Neural cell (in vitro differentiated cells): Measurements from ENCODE around the gene KRT12. TPM values are rescaled to one million over a fixed set of nuclear protein-coding genes. Genes with fewer than 3 reads are reported as not detected.

Source experiments
- H2AFZ ChIP-seq: fragments of 200-600, 300-800 bp; sonication (generic), shearing (Covaris generic); 2 replicates; pipeline ENCODE4 v1.6.0; 2014; ENCODE audit warnings: low read depth, mild to moderate bottlenecking, antibody characterized with exemption, low read length, moderate library complexity
- H3F3A ChIP-seq: fragments of 200-600 bp; shearing (Covaris generic); 2 replicates; pipeline ENCODE4 v1.6.1; 2016; ENCODE audit warnings: mild to moderate bottlenecking, moderate library complexity, mixed read lengths, antibody characterized with exemption, low read length; ENCODE audit not compliant: insufficient read depth, poor library complexity, severe bottlenecking
- H3K27ac ChIP-seq: fragments of 200-600, 300-800 bp; sonication (generic), shearing (Covaris generic); 2 replicates; pipeline ENCODE4 v1.5.1; 2014; ENCODE audit warnings: mild to moderate bottlenecking, low read length, moderate library complexity
- H3K27me3 ChIP-seq: fragments of 300-800, 200-600 bp; sonication (generic), shearing (Covaris generic); 2 replicates; pipeline ENCODE4 v1.6.0; 2014; ENCODE audit warnings: mild to moderate bottlenecking, low read depth, low read length, moderate library complexity; ENCODE audit not compliant: insufficient read depth
- H3K36me3 ChIP-seq: fragments of 300-800, 200-600 bp; sonication (generic), shearing (Covaris generic); 2 replicates; pipeline ENCODE4 v1.5.1; 2014; ENCODE audit warnings: mild to moderate bottlenecking, antibody characterized with exemption, low read length, moderate library complexity; ENCODE audit not compliant: insufficient read depth
- H3K4me2 ChIP-seq: fragments of 300-800, 200-600 bp; sonication (generic), shearing (Covaris generic); 2 replicates; pipeline ENCODE4 v1.6.0; 2014; ENCODE audit warnings: mild to moderate bottlenecking, low read length
- H3K4me3 ChIP-seq: fragments of 300-800, 200-600 bp; sonication (generic), shearing (Covaris generic); 2 replicates; pipeline ENCODE4 v1.5.1; 2014; ENCODE audit warnings: mild to moderate bottlenecking, low read length, moderate library complexity
- H3K79me2 ChIP-seq: fragments of 200-600 bp; shearing (Covaris generic); replicated peaks from 2 replicates; pipeline ENCODE4 v1.6.0; 2014; ENCODE audit warnings: mild to moderate bottlenecking, low read length, moderate library complexity; ENCODE audit not compliant: insufficient read depth
- H3K9ac ChIP-seq: fragments of 300-800, 200-600 bp; sonication (generic), shearing (Covaris generic); 2 replicates; pipeline ENCODE4 v1.6.1; 2016; ENCODE audit warnings: mild to moderate bottlenecking, low read length, mixed read lengths
- H3K9me2 ChIP-seq: fragments of 200-600 bp; shearing (Covaris generic); 2 replicates; pipeline ENCODE4 v1.6.1; 2016; ENCODE audit warnings: mild to moderate bottlenecking, low read length, mixed read lengths; ENCODE audit not compliant: insufficient read depth
- H3K9me3 ChIP-seq: fragments of 200-600, 300-800 bp; sonication (generic), shearing (Covaris generic); 2 replicates; pipeline ENCODE4 v1.6.1; 2016; ENCODE audit warnings: mild to moderate bottlenecking, mixed run types, low read length, moderate library complexity, mixed read lengths
- H4K20me1 ChIP-seq: fragments of 200-600 bp; shearing (Covaris generic); 2 replicates; pipeline ENCODE4 v1.6.1; 2016; ENCODE audit warnings: mild to moderate bottlenecking, mixed run types; ENCODE audit not compliant: insufficient read depth
- EP300 ChIP-seq: fragments of 450-650 bp; conservative IDR thresholded peaks from 2 replicates; pipeline ENCODE4 v1.6.1; 2014; ENCODE audit warnings: antibody characterized with exemption, mild to moderate bottlenecking, moderate library complexity; ENCODE audit not compliant: poor library complexity, severe bottlenecking
- EZH2 ChIP-seq: fragments of 200-600, 300-800 bp; shearing (Covaris generic), sonication (generic); IDR thresholded peaks from 2 replicates; pipeline ENCODE4 v1.6.1; 2014; ENCODE audit warnings: antibody characterized with exemption, low read length, borderline replicate concordance, mild to moderate bottlenecking; ENCODE audit not compliant: insufficient read depth, poor library complexity, severe bottlenecking
- MXI1 ChIP-seq: fragments of 450-650 bp; conservative IDR thresholded peaks from 2 replicates; pipeline ENCODE4 v1.6.1; 2014; ENCODE audit warnings: antibody characterized with exemption, mild to moderate bottlenecking; ENCODE audit not compliant: poor library complexity, severe bottlenecking
- POLR2AphosphoS5 ChIP-seq: IDR thresholded peaks from 2 replicates; pipeline ENCODE4 v1.6.1; 2012
- RAD21 ChIP-seq: fragments of 450-650 bp; conservative IDR thresholded peaks from 2 replicates; pipeline ENCODE4 v1.6.1; 2014; ENCODE audit warnings: antibody characterized with exemption, mild to moderate bottlenecking, moderate library complexity
- SMC3 ChIP-seq: fragments of 450-650 bp; conservative IDR thresholded peaks from 2 replicates; pipeline ENCODE4 v1.6.1; 2014; ENCODE audit warnings: antibody characterized with exemption, mild to moderate bottlenecking, moderate library complexity; ENCODE audit not compliant: poor library complexity
- TAF1 ChIP-seq: IDR thresholded peaks from 2 replicates; pipeline ENCODE4 v1.6.1; 2012; ENCODE audit warnings: low read depth
- polyA plus RNA-seq: library from polyadenylated mRNA; depleted of rRNA; stranded (reverse); fragments of >200 nt; gene quantifications from 2 replicates; pipeline ENCODE4 v1.2.3, GENCODE V29; 2014
- TF ChIP-seq, protein P1 (sequence below): IDR thresholded peaks from 2 replicates; pipeline ENCODE4 v1.6.1; 2012; ENCODE audit warnings: borderline replicate concordance
- TF ChIP-seq, protein P2 (sequence below): fragments of 450-650 bp; IDR thresholded peaks from 2 replicates; pipeline ENCODE4 v1.5.1; 2014; ENCODE audit warnings: antibody characterized with exemption, mild to moderate bottlenecking, moderate library complexity; ENCODE audit not compliant: poor library complexity, severe bottlenecking

KRT12 gene
- polyA plus RNA-seq, 1 donor from 2014 or later, result not detected

DNA sequence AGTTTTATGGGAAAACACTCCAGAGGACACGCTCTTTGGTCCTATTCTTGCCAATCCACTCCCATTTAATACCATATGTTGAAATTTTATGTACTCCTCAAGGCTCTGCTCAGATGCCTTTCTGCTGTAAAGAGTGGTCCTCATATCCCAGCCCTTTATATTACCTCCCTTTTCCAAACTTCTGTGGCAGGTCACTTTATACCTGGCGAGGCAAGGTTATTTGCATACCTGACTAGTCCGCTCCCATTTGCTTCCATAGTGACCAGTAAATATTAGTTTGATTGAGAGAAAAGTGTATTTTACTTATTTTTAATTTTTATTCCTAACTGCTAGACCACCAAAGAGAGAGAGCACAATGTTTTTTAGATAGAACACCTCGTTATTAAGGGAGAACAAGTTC lies 17.3 kb downstream of the KRT12 start:
- H3K79me2 ChIP-seq, result no peaks in the 10 kb centered on the region
- no peaks in the 10 kb centered on the region for H4K20me1 ChIP-seq
- no peak overlapping the region for H3K4me3 ChIP-seq
- no peaks in the 10 kb centered on the region for H3K9me2 ChIP-seq
- no peak for TF ChIP-seq TAF1
- no peak for TF ChIP-seq EZH2
- no peak for TF ChIP-seq POLR2AphosphoS5
- TF ChIP-seq MXI1, result no peak
- TF ChIP-seq, protein P1, sequence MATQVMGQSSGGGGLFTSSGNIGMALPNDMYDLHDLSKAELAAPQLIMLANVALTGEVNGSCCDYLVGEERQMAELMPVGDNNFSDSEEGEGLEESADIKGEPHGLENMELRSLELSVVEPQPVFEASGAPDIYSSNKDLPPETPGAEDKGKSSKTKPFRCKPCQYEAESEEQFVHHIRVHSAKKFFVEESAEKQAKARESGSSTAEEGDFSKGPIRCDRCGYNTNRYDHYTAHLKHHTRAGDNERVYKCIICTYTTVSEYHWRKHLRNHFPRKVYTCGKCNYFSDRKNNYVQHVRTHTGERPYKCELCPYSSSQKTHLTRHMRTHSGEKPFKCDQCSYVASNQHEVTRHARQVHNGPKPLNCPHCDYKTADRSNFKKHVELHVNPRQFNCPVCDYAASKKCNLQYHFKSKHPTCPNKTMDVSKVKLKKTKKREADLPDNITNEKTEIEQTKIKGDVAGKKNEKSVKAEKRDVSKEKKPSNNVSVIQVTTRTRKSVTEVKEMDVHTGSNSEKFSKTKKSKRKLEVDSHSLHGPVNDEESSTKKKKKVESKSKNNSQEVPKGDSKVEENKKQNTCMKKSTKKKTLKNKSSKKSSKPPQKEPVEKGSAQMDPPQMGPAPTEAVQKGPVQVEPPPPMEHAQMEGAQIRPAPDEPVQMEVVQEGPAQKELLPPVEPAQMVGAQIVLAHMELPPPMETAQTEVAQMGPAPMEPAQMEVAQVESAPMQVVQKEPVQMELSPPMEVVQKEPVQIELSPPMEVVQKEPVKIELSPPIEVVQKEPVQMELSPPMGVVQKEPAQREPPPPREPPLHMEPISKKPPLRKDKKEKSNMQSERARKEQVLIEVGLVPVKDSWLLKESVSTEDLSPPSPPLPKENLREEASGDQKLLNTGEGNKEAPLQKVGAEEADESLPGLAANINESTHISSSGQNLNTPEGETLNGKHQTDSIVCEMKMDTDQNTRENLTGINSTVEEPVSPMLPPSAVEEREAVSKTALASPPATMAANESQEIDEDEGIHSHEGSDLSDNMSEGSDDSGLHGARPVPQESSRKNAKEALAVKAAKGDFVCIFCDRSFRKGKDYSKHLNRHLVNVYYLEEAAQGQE, result no peak
- TF ChIP-seq, protein P2, sequence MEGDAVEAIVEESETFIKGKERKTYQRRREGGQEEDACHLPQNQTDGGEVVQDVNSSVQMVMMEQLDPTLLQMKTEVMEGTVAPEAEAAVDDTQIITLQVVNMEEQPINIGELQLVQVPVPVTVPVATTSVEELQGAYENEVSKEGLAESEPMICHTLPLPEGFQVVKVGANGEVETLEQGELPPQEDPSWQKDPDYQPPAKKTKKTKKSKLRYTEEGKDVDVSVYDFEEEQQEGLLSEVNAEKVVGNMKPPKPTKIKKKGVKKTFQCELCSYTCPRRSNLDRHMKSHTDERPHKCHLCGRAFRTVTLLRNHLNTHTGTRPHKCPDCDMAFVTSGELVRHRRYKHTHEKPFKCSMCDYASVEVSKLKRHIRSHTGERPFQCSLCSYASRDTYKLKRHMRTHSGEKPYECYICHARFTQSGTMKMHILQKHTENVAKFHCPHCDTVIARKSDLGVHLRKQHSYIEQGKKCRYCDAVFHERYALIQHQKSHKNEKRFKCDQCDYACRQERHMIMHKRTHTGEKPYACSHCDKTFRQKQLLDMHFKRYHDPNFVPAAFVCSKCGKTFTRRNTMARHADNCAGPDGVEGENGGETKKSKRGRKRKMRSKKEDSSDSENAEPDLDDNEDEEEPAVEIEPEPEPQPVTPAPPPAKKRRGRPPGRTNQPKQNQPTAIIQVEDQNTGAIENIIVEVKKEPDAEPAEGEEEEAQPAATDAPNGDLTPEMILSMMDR, result no peak
- no peak for TF ChIP-seq EP300
- no peak for TF ChIP-seq RAD21
- no peak for TF ChIP-seq SMC3
- H3K27ac ChIP-seq, result no peak overlapping the region
- H3K9ac ChIP-seq, result no peak overlapping the region
- no peaks in the 10 kb centered on the region for H3K36me3 ChIP-seq
- no peaks in the 10 kb centered on the region for H3F3A ChIP-seq
- H3K9me3 ChIP-seq, result no peaks in the 10 kb centered on the region
- no peaks in the 10 kb centered on the region for H3K27me3 ChIP-seq
- no peak overlapping the region for H3K4me2 ChIP-seq
- H2AFZ ChIP-seq, result no peak overlapping the region

DNA sequence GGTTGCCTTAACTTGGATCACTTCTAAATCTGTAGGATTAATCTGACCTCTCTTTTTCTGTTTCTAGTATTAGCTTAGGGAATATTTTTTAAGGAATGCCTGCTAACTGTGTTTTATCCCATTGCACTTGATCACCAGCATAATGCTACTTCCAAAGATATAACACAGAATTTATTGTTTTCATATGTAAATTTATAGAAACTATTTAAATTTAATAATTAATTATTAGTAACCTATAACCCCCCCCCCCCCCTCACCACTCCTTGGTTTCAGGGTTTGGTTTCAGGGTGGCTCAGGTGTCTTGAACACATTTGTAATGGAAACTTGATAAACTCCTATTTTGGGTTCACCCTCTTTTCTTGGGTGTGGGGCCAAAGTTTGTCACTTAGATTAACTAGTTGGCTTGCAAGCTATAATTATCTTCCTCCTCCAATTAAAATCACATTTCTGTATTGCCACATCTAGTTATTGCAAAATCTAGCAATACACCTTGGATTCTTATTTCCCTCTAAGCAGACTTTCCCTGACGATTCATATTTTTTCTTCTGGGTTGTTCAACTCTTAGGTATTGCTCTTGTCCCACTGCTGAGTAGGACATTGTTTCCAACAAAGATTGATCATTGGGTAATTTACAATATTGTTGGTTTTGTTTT lies 18.3 kb downstream of the KRT12 start:
- no peaks in the 10 kb centered on the region for H3F3A ChIP-seq
- TF ChIP-seq EZH2, result no peak
- TF ChIP-seq, protein P2, result no peak
- no peak for TF ChIP-seq MXI1
- no peak for TF ChIP-seq SMC3
- TF ChIP-seq TAF1, result no peak
- no peak for TF ChIP-seq EP300
- H3K27me3 ChIP-seq, result no peaks in the 10 kb centered on the region
- no peak overlapping the region for H3K4me3 ChIP-seq
- no peaks in the 10 kb centered on the region for H4K20me1 ChIP-seq
- no peak overlapping the region for H2AFZ ChIP-seq
- no peaks in the 10 kb centered on the region for H3K9me2 ChIP-seq
- no peak overlapping the region for H3K4me2 ChIP-seq
- no peaks in the 10 kb centered on the region for H3K9me3 ChIP-seq
- H3K27ac ChIP-seq, result no peak overlapping the region
- no peaks in the 10 kb centered on the region for H3K79me2 ChIP-seq
- no peaks in the 10 kb centered on the region for H3K36me3 ChIP-seq
- no peak overlapping the region for H3K9ac ChIP-seq
